HEK293 (cell line): ENCODE measurements around the gene SPRN.

ENCODE experiments used
- BCL11A ChIP-seq: fragments of 450-650 bp; formaldehyde crosslinking; IDR thresholded peaks from 2 replicates; pipeline ENCODE4 v1.5.1; 2016; ENCODE audit warnings: low read depth, missing biosample characterization, missing genetic modification characterization
- BCL11B ChIP-seq: fragments of 450-650 bp; formaldehyde crosslinking; IDR thresholded peaks from 2 replicates; pipeline ENCODE4 v1.5.1; 2016; ENCODE audit warnings: low read depth, missing biosample characterization, missing genetic modification characterization
- EGR2 ChIP-seq: fragments of 450-650 bp; formaldehyde crosslinking; IDR thresholded peaks from 2 replicates; pipeline ENCODE4 v1.5.1; 2016; ENCODE audit warnings: low read depth, missing biosample characterization, missing genetic modification characterization
- FEZF1 ChIP-seq: fragments of 450-650 bp; formaldehyde crosslinking; IDR thresholded peaks from 2 replicates; pipeline ENCODE4 v1.5.1; 2016; ENCODE audit warnings: missing biosample characterization, missing genetic modification characterization
- GLI2 ChIP-seq: fragments of 450-650 bp; formaldehyde crosslinking; IDR thresholded peaks from 2 replicates; pipeline ENCODE4; 2017; ENCODE audit warnings: missing biosample characterization, missing genetic modification characterization, low read depth, borderline replicate concordance
- KLF17 ChIP-seq: fragments of 450-650 bp; formaldehyde crosslinking; IDR thresholded peaks from 2 replicates; pipeline ENCODE4 v1.5.1; 2016; ENCODE audit warnings: missing biosample characterization, missing genetic modification characterization
- MYNN ChIP-seq: fragments of 450-650 bp; formaldehyde crosslinking; IDR thresholded peaks from 2 replicates; pipeline ENCODE4 v1.5.1; 2016; ENCODE audit warnings: missing biosample characterization, missing genetic modification characterization, borderline replicate concordance
- MZF1 ChIP-seq: fragments of 450-650 bp; formaldehyde crosslinking; IDR thresholded peaks from 2 replicates; pipeline ENCODE4 v1.5.1; 2017; ENCODE audit warnings: missing biosample characterization, missing genetic modification characterization, borderline replicate concordance
- PRDM1 ChIP-seq: fragments of 450-650 bp; formaldehyde crosslinking; IDR thresholded peaks from 2 replicates; pipeline ENCODE4; 2016; ENCODE audit warnings: missing biosample characterization, missing genetic modification characterization
- ZBTB17 ChIP-seq: fragments of 450-650 bp; formaldehyde crosslinking; IDR thresholded peaks from 2 replicates; pipeline ENCODE4 v1.5.1; 2016; ENCODE audit warnings: missing biosample characterization, missing genetic modification characterization
- ZEB2 ChIP-seq: fragments of 450-650 bp; formaldehyde crosslinking; IDR thresholded peaks from 2 replicates; pipeline ENCODE4 v1.5.1; 2016; ENCODE audit warnings: missing biosample characterization, missing genetic modification characterization
- ZFP37 ChIP-seq: fragments of 450-650 bp; formaldehyde crosslinking; IDR thresholded peaks from 2 replicates; pipeline ENCODE4 v1.5.1; 2016; ENCODE audit warnings: missing biosample characterization, missing genetic modification characterization
- ZNF10 ChIP-seq: fragments of 450-650 bp; formaldehyde crosslinking; IDR thresholded peaks from 2 replicates; pipeline ENCODE4 v1.5.1; 2017; ENCODE audit warnings: missing biosample characterization, missing genetic modification characterization
- ZNF132 ChIP-seq: fragments of 450-650 bp; formaldehyde crosslinking; IDR thresholded peaks from 2 replicates; pipeline ENCODE4 v1.5.1; 2017; ENCODE audit warnings: missing biosample characterization, missing genetic modification characterization, borderline replicate concordance
- ZNF138 ChIP-seq: fragments of 450-650 bp; formaldehyde crosslinking; IDR thresholded peaks from 2 replicates; pipeline ENCODE4 v1.5.1; 2016; ENCODE audit warnings: missing biosample characterization, missing genetic modification characterization, borderline replicate concordance
- ZNF155 ChIP-seq: fragments of 450-650 bp; formaldehyde crosslinking; IDR thresholded peaks from 2 replicates; pipeline ENCODE4 v1.5.1; 2016; ENCODE audit warnings: missing biosample characterization, missing genetic modification characterization
- ZNF184 ChIP-seq: fragments of 450-650 bp; IDR thresholded peaks from 2 replicates; pipeline ENCODE4 v1.5.1; 2018; ENCODE audit warnings: missing biosample characterization, mild to moderate bottlenecking, missing genetic modification characterization
- ZNF248 ChIP-seq: fragments of 450-650 bp; formaldehyde crosslinking; IDR thresholded peaks from 2 replicates; pipeline ENCODE4 v1.5.1; 2017; ENCODE audit warnings: missing biosample characterization, missing genetic modification characterization
- ZNF274 ChIP-seq, 2 experiments: fragments of 200-500 bp in 1 of 2; fragments of 450-650 bp in 1 of 2; sonication (Bioruptor generic) in 1 of 2; formaldehyde crosslinking in 1 of 2; IDR thresholded peaks; 2 replicates each; pipeline versions ENCODE4 v1.5.1 to v1.6.1; 2014 to 2016; ENCODE audit warnings: borderline replicate concordance in 1 of 2, inconsistent platforms in 1 of 2, low read length in 1 of 2, missing biosample characterization in 1 of 2, missing genetic modification characterization in 1 of 2
- ZNF341 ChIP-seq: fragments of 450-650 bp; formaldehyde crosslinking; IDR thresholded peaks from 2 replicates; pipeline ENCODE4; 2016; ENCODE audit warnings: low read depth, missing biosample characterization, missing genetic modification characterization
- ZNF350 ChIP-seq: fragments of 450-650 bp; formaldehyde crosslinking; IDR thresholded peaks from 2 replicates; pipeline ENCODE4 v1.5.0; 2017; ENCODE audit warnings: missing biosample characterization, mild to moderate bottlenecking, missing genetic modification characterization
- ZNF366 ChIP-seq: fragments of 450-650 bp; formaldehyde crosslinking; conservative IDR thresholded peaks from 2 replicates; pipeline ENCODE4 v1.5.1; 2016; ENCODE audit warnings: missing biosample characterization, missing genetic modification characterization
- ZNF426 ChIP-seq: fragments of 450-650 bp; formaldehyde crosslinking; IDR thresholded peaks from 2 replicates; pipeline ENCODE4 v1.5.1; 2017; ENCODE audit warnings: missing biosample characterization, missing genetic modification characterization, mild to moderate bottlenecking, inconsistent platforms, moderate library complexity
- ZNF473 ChIP-seq: fragments of 450-650 bp; formaldehyde crosslinking; IDR thresholded peaks from 2 replicates; pipeline ENCODE4 v1.5.1; 2017; ENCODE audit warnings: missing biosample characterization, missing genetic modification characterization
- ZNF513 ChIP-seq: fragments of 450-650 bp; IDR thresholded peaks from 2 replicates; pipeline ENCODE4 v1.5.1; 2018; ENCODE audit warnings: missing biosample characterization, missing genetic modification characterization
- ZNF561 ChIP-seq: fragments of 450-650 bp; IDR thresholded peaks from 2 replicates; pipeline ENCODE4 v1.5.1; 2018; ENCODE audit warnings: missing biosample characterization, missing genetic modification characterization, borderline replicate concordance
- ZNF623 ChIP-seq: fragments of 450-650 bp; formaldehyde crosslinking; IDR thresholded peaks from 2 replicates; pipeline ENCODE4 v1.5.1; 2016; ENCODE audit warnings: missing biosample characterization, missing genetic modification characterization
- ZNF645 ChIP-seq: fragments of 450-650 bp; formaldehyde crosslinking; IDR thresholded peaks from 2 replicates; pipeline ENCODE4; 2016; ENCODE audit warnings: missing biosample characterization, missing genetic modification characterization
- ZNF654 ChIP-seq: fragments of 450-650 bp; formaldehyde crosslinking; IDR thresholded peaks from 2 replicates; pipeline ENCODE4 v1.5.1; 2016; ENCODE audit warnings: low read depth, missing biosample characterization, missing genetic modification characterization
- ZNF704 ChIP-seq: fragments of 450-650 bp; formaldehyde crosslinking; IDR thresholded peaks from 2 replicates; pipeline ENCODE4 v1.5.1; 2016; ENCODE audit warnings: missing biosample characterization, missing genetic modification characterization
- ZNF747 ChIP-seq: fragments of 450-650 bp; formaldehyde crosslinking; IDR thresholded peaks from 2 replicates; pipeline ENCODE4 v1.5.1; 2016; ENCODE audit warnings: missing biosample characterization, missing genetic modification characterization
- ZNF76 ChIP-seq: fragments of 450-650 bp; formaldehyde crosslinking; IDR thresholded peaks from 2 replicates; pipeline ENCODE4; 2016; ENCODE audit warnings: low read depth, missing biosample characterization, missing genetic modification characterization, borderline replicate concordance
- TF ChIP-seq, protein P1 (sequence below): fragments of 450-650 bp; formaldehyde crosslinking; IDR thresholded peaks from 2 replicates; pipeline ENCODE4 v1.5.1; 2016; ENCODE audit warnings: missing biosample characterization, missing genetic modification characterization

The SPRN gene

DNA sequence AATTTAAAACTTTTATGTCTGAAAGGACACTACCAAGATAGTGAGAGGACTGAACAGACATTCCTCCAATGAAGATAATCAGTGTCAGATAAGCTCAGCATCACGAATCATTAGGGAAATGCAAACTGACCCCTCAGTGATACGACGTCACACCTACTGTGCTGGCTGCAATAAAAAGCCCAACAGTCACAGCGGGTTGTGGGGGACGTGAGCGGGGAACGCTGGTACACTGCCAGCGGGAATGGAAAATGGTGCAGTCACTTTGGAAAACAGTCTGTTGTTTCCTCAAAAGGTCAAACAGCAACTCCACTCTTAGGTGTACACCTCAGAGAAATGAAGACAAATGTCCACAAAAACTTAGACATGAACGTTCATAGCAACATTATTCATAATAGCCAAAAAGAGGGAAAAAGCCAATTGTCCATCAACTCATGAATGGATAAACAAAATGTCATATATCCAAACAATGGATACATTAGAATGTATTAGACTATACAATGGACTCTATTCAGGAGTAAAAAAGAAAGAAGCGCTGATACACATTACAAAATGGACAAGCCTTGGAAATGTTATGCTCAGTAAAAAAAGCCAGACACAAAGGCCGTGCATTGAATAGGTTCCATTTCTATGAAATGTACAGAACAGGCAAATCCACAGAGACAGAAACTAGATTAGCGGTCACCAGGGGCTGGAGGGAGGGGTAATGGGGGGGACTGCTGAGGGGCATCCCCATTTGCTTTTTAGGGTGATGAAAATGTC is 48.9 kb downstream of the SPRN start (continued):
- TF ChIP-seq ZNF561 (tag by site-specific recombination), result no peak
- peak; percentile 49; the same call in 1 of the 2 replicates for TF ChIP-seq ZNF76 (tag by site-specific recombination)
- TF ChIP-seq PRDM1 (tag by site-specific recombination), result no peak
- TF ChIP-seq BCL11B (tag by site-specific recombination), result no peak
- no peak for TF ChIP-seq GLI2
- peak; percentile 45; the same call in 1 of the 2 replicates for TF ChIP-seq ZBTB17 (tag by site-specific recombination)
- no peak for TF ChIP-seq ZNF645 (tag by site-specific recombination)
- no peak for TF ChIP-seq ZNF426 (tag by site-specific recombination)
- TF ChIP-seq ZNF747 (tag by site-specific recombination), result no peak
- no peak for TF ChIP-seq ZFP37 (tag by site-specific recombination)
- no peak for TF ChIP-seq ZNF366
- no peak for TF ChIP-seq ZNF132 (tag by site-specific recombination)
- no peak for TF ChIP-seq ZNF341
- TF ChIP-seq BCL11A (tag by site-specific recombination), result peak; percentile 38; the same call in 1 of the 2 replicates
- no peak for TF ChIP-seq ZNF350 (tag by site-specific recombination)
- TF ChIP-seq, protein P1, sequence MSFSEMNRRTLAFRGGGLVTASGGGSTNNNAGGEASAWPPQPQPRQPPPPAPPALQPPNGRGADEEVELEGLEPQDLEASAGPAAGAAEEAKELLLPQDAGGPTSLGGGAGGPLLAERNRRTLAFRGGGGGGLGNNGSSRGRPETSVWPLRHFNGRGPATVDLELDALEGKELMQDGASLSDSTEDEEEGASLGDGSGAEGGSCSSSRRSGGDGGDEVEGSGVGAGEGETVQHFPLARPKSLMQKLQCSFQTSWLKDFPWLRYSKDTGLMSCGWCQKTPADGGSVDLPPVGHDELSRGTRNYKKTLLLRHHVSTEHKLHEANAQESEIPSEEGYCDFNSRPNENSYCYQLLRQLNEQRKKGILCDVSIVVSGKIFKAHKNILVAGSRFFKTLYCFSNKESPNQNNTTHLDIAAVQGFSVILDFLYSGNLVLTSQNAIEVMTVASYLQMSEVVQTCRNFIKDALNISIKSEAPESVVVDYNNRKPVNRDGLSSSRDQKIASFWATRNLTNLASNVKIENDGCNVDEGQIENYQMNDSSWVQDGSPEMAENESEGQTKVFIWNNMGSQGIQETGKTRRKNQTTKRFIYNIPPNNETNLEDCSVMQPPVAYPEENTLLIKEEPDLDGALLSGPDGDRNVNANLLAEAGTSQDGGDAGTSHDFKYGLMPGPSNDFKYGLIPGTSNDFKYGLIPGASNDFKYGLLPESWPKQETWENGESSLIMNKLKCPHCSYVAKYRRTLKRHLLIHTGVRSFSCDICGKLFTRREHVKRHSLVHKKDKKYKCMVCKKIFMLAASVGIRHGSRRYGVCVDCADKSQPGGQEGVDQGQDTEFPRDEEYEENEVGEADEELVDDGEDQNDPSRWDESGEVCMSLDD, result no peak
- no peak for TF ChIP-seq ZNF155 (tag by site-specific recombination)
- TF ChIP-seq ZNF623, result no peak
- TF ChIP-seq EGR2, result no peak
- 0 out of 2 replicates have a peak, but pooled peaks have one; percentile 21 for TF ChIP-seq ZNF10
- TF ChIP-seq ZNF138 (tag by site-specific recombination), result no peak
- TF ChIP-seq ZNF654, result no peak
- no peak for TF ChIP-seq ZNF248 (tag by site-specific recombination)
- TF ChIP-seq ZNF473 (tag by site-specific recombination), result no peak
- TF ChIP-seq ZEB2 (tag by site-specific recombination), result peak; percentile 63; the same call in 1 of the 2 replicates
- no peak for TF ChIP-seq ZNF184 (tag by site-specific recombination)
- TF ChIP-seq KLF17 (tag by site-specific recombination), result no peak
- no peak for TF ChIP-seq ZNF704 (tag by site-specific recombination)
- 0 out of 2 replicates have a peak, but pooled peaks have one; percentile 45 for TF ChIP-seq MZF1 (tag by site-specific recombination)
- TF ChIP-seq FEZF1 (tag by site-specific recombination), result peak; percentile 81
- no peak for TF ChIP-seq ZNF513 (tag by site-specific recombination)
- TF ChIP-seq ZNF274 (IDR thresholded peaks at IDR 0.05; ENCODE audit: low read length), result no peak
- no peak for TF ChIP-seq ZNF274 (tag by site-specific recombination; IDR thresholded peaks at IDR 0.05; ENCODE audit: borderline replicate concordance)
- TF ChIP-seq MYNN (tag by site-specific recombination), result no peak
